Measurements from ENCODE around the gene SLC6A13.

DNA sequence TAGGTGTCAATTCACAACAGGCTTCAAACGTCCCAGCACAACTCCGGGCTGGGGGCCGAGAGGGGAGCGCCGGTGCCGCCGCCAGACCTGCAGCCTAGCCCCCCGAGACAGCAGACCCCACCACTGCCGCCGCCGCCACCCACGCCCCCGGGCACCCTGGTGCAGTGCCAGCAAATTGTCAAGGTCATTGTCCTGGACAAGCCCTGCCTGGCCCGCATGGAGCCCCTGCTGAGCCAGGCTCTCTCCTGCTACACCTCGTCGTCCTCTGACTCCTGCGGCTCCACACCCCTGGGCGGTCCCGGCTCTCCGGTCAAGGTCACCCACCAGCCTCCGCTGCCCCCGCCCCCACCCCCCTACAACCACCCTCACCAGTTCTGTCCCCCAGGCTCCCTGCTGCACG, 88.0 kb downstream of the SLC6A13 start:
- TF ChIP-seq, protein P1, sequence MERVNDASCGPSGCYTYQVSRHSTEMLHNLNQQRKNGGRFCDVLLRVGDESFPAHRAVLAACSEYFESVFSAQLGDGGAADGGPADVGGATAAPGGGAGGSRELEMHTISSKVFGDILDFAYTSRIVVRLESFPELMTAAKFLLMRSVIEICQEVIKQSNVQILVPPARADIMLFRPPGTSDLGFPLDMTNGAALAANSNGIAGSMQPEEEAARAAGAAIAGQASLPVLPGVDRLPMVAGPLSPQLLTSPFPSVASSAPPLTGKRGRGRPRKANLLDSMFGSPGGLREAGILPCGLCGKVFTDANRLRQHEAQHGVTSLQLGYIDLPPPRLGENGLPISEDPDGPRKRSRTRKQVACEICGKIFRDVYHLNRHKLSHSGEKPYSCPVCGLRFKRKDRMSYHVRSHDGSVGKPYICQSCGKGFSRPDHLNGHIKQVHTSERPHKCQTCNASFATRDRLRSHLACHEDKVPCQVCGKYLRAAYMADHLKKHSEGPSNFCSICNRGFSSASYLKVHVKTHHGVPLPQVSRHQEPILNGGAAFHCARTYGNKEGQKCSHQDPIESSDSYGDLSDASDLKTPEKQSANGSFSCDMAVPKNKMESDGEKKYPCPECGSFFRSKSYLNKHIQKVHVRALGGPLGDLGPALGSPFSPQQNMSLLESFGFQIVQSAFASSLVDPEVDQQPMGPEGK (CRISPR knock-in tag; IDR thresholded peaks at IDR 0.05; ENCODE audit: borderline replicate concordance), result no peak
- TF ChIP-seq ARNTL (CRISPR knock-in tag; IDR thresholded peaks at IDR 0.05; ENCODE audit: borderline replicate concordance, low read depth) (no peak), RARB (CRISPR knock-in tag; IDR thresholded peaks at IDR 0.05) (no peak), ZNF565 (CRISPR knock-in tag; conservative IDR thresholded peaks at IDR 0.05; ENCODE audit: low read depth) (no peak), ZFP3 (CRISPR knock-in tag; IDR thresholded peaks at IDR 0.05) (no peak), ESRRG (CRISPR knock-in tag; IDR thresholded peaks at IDR 0.05) (no peak), CSDC2 (CRISPR knock-in tag; IDR thresholded peaks at IDR 0.05) (no peak), ZNF8 (CRISPR knock-in tag; IDR thresholded peaks at IDR 0.05) (no peak), ZNF70 (CRISPR knock-in tag; IDR thresholded peaks at IDR 0.05) (no peak), ZC3H10 (CRISPR knock-in tag; IDR thresholded peaks at IDR 0.05) (no peak), OSR1 (CRISPR knock-in tag; IDR thresholded peaks at IDR 0.05) (no peak), TCF4 (CRISPR knock-in tag; IDR thresholded peaks at IDR 0.05; ENCODE audit: borderline replicate concordance) (no peak), ISL1 (CRISPR knock-in tag; IDR thresholded peaks at IDR 0.05) (no peak)
- TF ChIP-seq, protein P2, sequence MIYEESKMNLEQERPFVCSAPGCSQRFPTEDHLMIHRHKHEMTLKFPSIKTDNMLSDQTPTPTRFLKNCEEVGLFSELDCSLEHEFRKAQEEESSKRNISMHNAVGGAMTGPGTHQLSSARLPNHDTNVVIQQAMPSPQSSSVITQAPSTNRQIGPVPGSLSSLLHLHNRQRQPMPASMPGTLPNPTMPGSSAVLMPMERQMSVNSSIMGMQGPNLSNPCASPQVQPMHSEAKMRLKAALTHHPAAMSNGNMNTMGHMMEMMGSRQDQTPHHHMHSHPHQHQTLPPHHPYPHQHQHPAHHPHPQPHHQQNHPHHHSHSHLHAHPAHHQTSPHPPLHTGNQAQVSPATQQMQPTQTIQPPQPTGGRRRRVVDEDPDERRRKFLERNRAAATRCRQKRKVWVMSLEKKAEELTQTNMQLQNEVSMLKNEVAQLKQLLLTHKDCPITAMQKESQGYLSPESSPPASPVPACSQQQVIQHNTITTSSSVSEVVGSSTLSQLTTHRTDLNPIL (CRISPR knock-in tag; IDR thresholded peaks at IDR 0.05; ENCODE audit: low read depth), result no peak

All from SK-N-SH treated with all-trans-retinoic acid at 6 μM for 48 hours (cell line).